ENCODE measurements around the gene HOXB4.
A peak's percentile ranks its signal among the peaks of the same experiment; 100 is the strongest.

Gene HOXB4

GRCh38 chr17:48589831-48590606, 11.9 kb upstream of the HOXB4 start, which contains the start of gene HOXB3:
HOXB3 (minus strand) TSS chr17:48590241; CDS start chr17:48552474, 37,767 bp downstream.
- no peak for TF ChIP-seq CTCF (conservative IDR thresholded peaks at IDR 0.05)
- H3K27ac ChIP-seq, result no peak within 1 kb of the TSS

DNA sequence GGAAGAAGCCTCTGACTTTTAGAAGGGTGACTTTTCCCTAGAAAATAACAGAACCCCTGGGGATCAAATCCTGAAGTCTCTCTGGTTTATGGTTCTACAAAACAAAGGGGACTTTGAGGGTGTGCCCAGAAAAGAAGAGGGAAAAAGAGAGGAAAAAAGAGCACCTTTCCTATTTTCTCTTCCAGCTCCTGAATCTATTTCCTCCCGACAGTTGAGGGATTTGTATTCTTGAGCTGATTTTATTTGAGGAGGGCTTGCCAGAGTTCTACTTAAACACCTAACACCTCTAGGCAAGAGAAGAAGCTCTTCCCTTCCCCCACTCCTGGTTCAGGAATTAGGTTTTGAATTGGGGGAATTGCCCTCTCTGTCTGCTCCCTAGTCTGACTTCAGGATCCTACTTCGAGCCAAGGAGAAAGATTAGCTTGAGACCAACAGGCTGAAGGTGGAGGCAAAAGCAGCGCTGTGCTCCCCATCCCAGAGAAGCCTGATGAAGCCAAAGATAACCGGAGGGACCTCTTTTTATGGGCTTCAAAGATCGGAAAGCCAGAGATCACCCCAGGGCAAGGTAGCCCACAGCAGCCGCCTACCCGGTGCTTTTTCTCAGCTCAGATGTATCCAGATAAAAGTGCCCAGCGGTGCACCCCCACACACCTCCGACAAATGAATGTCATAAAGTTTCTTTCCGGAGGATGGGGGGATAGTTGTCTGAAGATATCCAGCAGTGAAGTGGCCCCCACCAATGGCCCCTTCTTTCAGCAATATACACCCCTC, 11.1 kb upstream of the HOXB4 start:
- H3K27ac ChIP-seq, result no peak overlapping the region
- TF ChIP-seq CTCF (conservative IDR thresholded peaks at IDR 0.05), result no peak

GRCh38 chr17:48588528-48588927, 10.4 kb upstream of the HOXB4 start:
- TF ChIP-seq CTCF (conservative IDR thresholded peaks at IDR 0.05), result no peak
- H3K27ac ChIP-seq, result peak overlapping the region; percentile 45; the same call in 1 of the 2 replicates

GRCh38 chr17:48588074-48588415, 9.9 kb upstream of the HOXB4 start:
- peak overlapping the region; percentile 45 for H3K27ac ChIP-seq
- TF ChIP-seq CTCF (conservative IDR thresholded peaks at IDR 0.05), result no peak

DNA sequence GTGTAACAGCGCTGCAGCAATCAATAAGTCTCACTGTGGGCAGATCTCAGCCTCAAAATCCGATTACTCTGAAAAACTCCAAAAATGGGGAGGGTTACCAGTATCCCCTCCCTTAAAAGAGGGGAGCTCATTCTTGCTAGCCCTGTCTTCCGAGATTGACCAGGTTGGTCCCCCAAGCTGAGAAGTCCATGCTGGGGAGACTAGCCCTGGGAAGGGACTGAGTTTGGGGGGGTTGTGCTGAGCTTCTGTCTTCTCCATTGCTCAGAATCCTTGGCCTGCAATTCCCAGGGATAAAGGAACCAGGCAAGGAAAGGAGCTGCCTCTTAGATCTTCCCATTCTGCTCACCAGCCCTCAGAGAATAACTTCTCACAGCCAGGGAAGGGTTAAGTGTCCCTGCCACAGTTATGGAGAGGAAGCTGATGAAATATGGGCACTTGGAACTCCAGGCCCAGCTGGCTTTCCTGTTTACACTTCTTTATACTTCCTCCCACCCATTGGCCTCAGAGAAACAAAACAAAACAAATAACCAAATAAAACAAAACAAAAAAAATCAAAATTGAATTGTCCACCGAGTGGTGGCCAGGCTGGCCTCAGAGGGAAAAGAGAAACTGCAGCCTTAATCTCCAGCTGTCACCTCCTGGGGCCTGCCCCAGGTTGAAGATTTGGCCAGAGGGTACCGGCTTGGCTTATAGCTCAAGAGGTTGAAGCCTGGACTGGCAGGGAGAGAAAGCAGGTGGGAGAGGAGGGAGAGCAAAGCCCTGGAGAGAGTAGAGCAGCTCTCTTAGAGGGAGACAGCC, 9.3 kb upstream of the HOXB4 start:
- no peak for TF ChIP-seq CTCF (conservative IDR thresholded peaks at IDR 0.05)
- peak overlapping the region; percentile 45 for H3K27ac ChIP-seq

DNA sequence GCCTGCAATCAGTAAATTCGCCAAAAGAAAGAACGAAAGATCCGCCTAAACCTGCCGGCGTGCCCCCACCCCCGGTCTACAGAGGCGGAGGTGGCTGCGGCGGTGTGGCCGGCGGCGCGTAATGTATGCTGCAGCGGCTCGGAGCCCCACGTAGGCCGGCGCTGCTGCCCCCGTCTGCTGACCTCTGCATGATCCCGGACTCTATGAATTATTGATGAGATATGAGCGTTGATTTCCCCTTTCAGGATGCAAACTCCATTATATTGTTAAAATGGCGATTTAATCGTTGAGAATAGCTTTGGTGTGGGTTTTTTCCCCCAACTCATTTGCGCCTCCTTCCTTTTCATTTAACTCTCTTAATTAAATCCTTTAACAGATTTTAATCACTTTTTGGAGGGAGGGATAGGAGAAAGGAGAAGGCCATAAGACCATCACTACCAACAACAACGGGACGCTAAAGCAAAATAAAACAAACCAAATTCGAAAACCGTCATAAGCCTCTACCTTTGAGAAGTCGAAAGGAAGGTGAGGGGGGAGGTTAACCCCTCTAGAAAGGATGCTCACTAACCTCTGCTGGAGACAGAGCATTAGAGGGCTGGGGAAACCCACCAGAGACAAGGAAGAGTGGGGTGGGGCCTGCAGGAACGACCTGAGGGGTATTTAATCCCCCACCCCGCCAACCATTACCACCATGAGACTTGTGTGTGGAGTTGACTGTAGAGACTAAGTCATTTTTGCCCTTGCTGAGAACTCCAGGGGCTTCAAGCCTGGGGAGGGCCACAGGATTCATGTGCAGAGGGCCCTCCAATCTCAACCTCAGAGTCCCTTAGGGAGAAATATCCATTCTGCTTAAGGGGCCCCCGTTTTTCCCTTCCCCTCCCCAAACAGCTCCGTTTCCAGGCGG, 8.5 kb upstream of the HOXB4 start:
- no peak overlapping the region; the same call in 1 of the 2 replicates for H3K27ac ChIP-seq
- no peak for TF ChIP-seq CTCF (conservative IDR thresholded peaks at IDR 0.05)
